ENCODE results near the gene APBA2.

The APBA2 gene

GRCh38 chr15:29110176-29110575, 224.4 kb downstream of the APBA2 start:
- DNase-seq = no peak

- DNase-seq = no peak
Measured at GRCh38 chr15:29110733-29111132, 225.0 kb downstream of the APBA2 start.

GRCh38 chr15:29111705-29112281, 226.0 kb downstream of the APBA2 start:
- DNase-seq = no peak

- DNase-seq = no peak
Measured at GRCh38 chr15:29113336-29114220, 227.8 kb downstream of the APBA2 start.

GRCh38 chr15:29114221-29115092, 228.7 kb downstream of the APBA2 start:
- DNase-seq = no peak

- DNase-seq = peak; percentile 10 to 11
Measured at GRCh38 chr15:29115093-29115991, 229.6 kb downstream of the APBA2 start.

- DNase-seq = no peak
Measured at GRCh38 chr15:29116970-29117700, 231.4 kb downstream of the APBA2 start.

- no peak for DNase-seq
Measured at GRCh38 chr15:29117778-29118177, 232.0 kb downstream of the APBA2 start.

GRCh38 chr15:29119847-29120246, 234.1 kb downstream of the APBA2 start:
- DNase-seq = no peak

GRCh38 chr15:29120593-29121368, 235.0 kb downstream of the APBA2 start:
- no peak for DNase-seq

GRCh38 chr15:29121369-29121656, 235.5 kb downstream of the APBA2 start:
- DNase-seq = no peak

GRCh38 chr15:29121907-29122306, 236.1 kb downstream of the APBA2 start:
- no peak for DNase-seq

- no peak for DNase-seq
Measured at GRCh38 chr15:29122506-29122905, 236.7 kb downstream of the APBA2 start.

GRCh38 chr15:29123171-29123570, 237.4 kb downstream of the APBA2 start:
- no peak for DNase-seq

GRCh38 chr15:29123991-29124390, 238.2 kb downstream of the APBA2 start:
- no peak for DNase-seq

GRCh38 chr15:29124581-29125381, 239.0 kb downstream of the APBA2 start:
- DNase-seq = no peak

GRCh38 chr15:29125382-29126207, 239.8 kb downstream of the APBA2 start:
- no peak for DNase-seq

GRCh38 chr15:29126208-29126536, 240.4 kb downstream of the APBA2 start:
- no peak for DNase-seq

GRCh38 chr15:29126821-29127461, 241.2 kb downstream of the APBA2 start:
- no peak for DNase-seq

Measured in activated CD4-positive, alpha-beta T cell treated with anti-CD3 and anti-CD28 coated beads, Interleukin-2, amount 50 U/mL, for 48 hours (primary cell).